GM12891 (cell line): ENCODE results near the gene ZNF536.
"Not testable (repeated sequence)": the region's sequence is repeated elsewhere in the genome, so short reads cannot be mapped to it uniquely, and the experiment has no call there.

ENCODE experiments used
- DNase-seq: peaks from one replicate; pipeline ENCODE4 v3.0.0; 2011; ENCODE audit warnings: low spot score; ENCODE audit not compliant: insufficient read length
- FAIRE-seq: peaks from 2 replicates; lab custom pipeline; 2011; peaks lifted over from hg19 to GRCh38; lab: Jason Lieb, UNC
- PAX5 ChIP-seq: IDR thresholded peaks from 2 replicates; pipeline ENCODE4 v1.6.1; 2011; ENCODE audit warnings: low read length, moderate library complexity, mild to moderate bottlenecking; ENCODE audit not compliant: insufficient read depth, severe bottlenecking
- POLR2A ChIP-seq: IDR thresholded peaks from 2 replicates; pipeline ENCODE4 v1.6.1; 2011; ENCODE audit warnings: low read depth, low read length, control low read depth
- POLR2AphosphoS5 ChIP-seq: IDR thresholded peaks from 2 replicates; pipeline ENCODE4 v1.6.1; 2011; ENCODE audit warnings: low read depth, low read length, control low read depth
- POU2F2 ChIP-seq: IDR thresholded peaks from 2 replicates; pipeline ENCODE4 v1.6.1; 2011; ENCODE audit warnings: low read depth, mild to moderate bottlenecking, control low read depth, low read length, moderate library complexity
- SPI1 ChIP-seq: IDR thresholded peaks from 2 replicates; pipeline ENCODE4 v1.6.1; 2011; ENCODE audit warnings: low read depth, low read length, control low read depth
- TAF1 ChIP-seq: IDR thresholded peaks from 2 replicates; pipeline ENCODE4 v1.6.1; 2011; ENCODE audit warnings: low read depth, low read length, control low read depth

Gene ZNF536

GRCh38 chr19:30340771-30341561, 31.2 kb upstream of the ZNF536 start:
- FAIRE-seq: no peak
- TF ChIP-seq TAF1 (no peak), POLR2AphosphoS5 (no peak), SPI1 (no peak), POLR2A (no peak), POU2F2 (no peak), PAX5 (no peak)
- DNase-seq: no peak

- no peak for FAIRE-seq
- TF ChIP-seq POLR2AphosphoS5 (no peak), TAF1 (no peak), SPI1 (no peak), POU2F2 (no peak)
- DNase-seq: no peak
These were observed 30.5 kb upstream of the ZNF536 start for GRCh38 chr19:30341611-30342201.

GRCh38 chr19:30342901-30343300, 29.3 kb upstream of the ZNF536 start:
- DNase-seq: no peak
- FAIRE-seq: no peak
- TF ChIP-seq PAX5: no peak
- no peak for TF ChIP-seq POU2F2
- TF ChIP-seq SPI1: no peak
- no peak for TF ChIP-seq POLR2AphosphoS5
- no peak for TF ChIP-seq POLR2A
- no peak for TF ChIP-seq TAF1

GRCh38 chr19:30344446-30345425, 27.4 kb upstream of the ZNF536 start:
- FAIRE-seq: no peak
- DNase-seq: no peak
- TF ChIP-seq PAX5 (no peak), POU2F2 (no peak), TAF1 (no peak), POLR2AphosphoS5 (no peak), SPI1 (no peak), POLR2A (no peak)

GRCh38 chr19:30345686-30346085, 26.5 kb upstream of the ZNF536 start:
- DNase-seq (no peak), FAIRE-seq (no peak)
- TF ChIP-seq POLR2A: no peak

- not testable (repeated sequence) for FAIRE-seq, DNase-seq
These were observed 25.7 kb upstream of the ZNF536 start for GRCh38 chr19:30346468-30346867.

- TF ChIP-seq SPI1 (no peak), POLR2A (no peak), POU2F2 (no peak), TAF1 (no peak), POLR2AphosphoS5 (no peak)
- no peak for FAIRE-seq
- no peak for DNase-seq
These were observed 23.0 kb upstream of the ZNF536 start for GRCh38 chr19:30349131-30349730.

- no peak for FAIRE-seq
- no peak for TF ChIP-seq POLR2AphosphoS5
- TF ChIP-seq PAX5: no peak
- no peak for TF ChIP-seq SPI1
- no peak for TF ChIP-seq POU2F2
- TF ChIP-seq POLR2A: no peak
- TF ChIP-seq TAF1: no peak
These were observed 21.2 kb upstream of the ZNF536 start for GRCh38 chr19:30350692-30351663.

GRCh38 chr19:30351774-30352173, 20.4 kb upstream of the ZNF536 start:
- DNase-seq: no peak
- no peak for TF ChIP-seq TAF1
- TF ChIP-seq POU2F2: no peak
- TF ChIP-seq PAX5: no peak
- no peak for TF ChIP-seq POLR2AphosphoS5
- no peak for TF ChIP-seq SPI1
- TF ChIP-seq POLR2A: no peak
- no peak for FAIRE-seq

More at GRCh38 chr19:30350692-30351663, 21.2 kb upstream of the ZNF536 start:
- DNase-seq: no peak
